Naive thymus-derived CD8-positive, alpha-beta T cell (primary cell): ENCODE measurements around the gene TMOD2. TPM values are rescaled to one million over a fixed set of nuclear protein-coding genes. Genes with fewer than 3 reads are reported as not detected.

Source experiments
- ATAC-seq, 2 donors: fragments of 150-1000 bp; cut with Tn5 transposase in 1 of 2; sonication (Bioruptor Pico), chemical (Tn5 transposase) in 1 of 2; 1 replicate in 1 of 2; 2 replicates in 1 of 2; pipeline ENCODE4 v1.10.0; 2021; ENCODE audit warnings: mild to moderate bottlenecking in 2 of 2, moderate library complexity in 2 of 2
- POLR2A ChIA-PET: fragments of 350-600 bp; sonication (Branson Sonifier 250); formaldehyde crosslinking; loops from one replicate; lab custom pipeline; 2021; ENCODE audit warnings: antibody characterized with exemption; lab: Charles Lee
- DNase-seq, 10 donors: peaks; one replicate each; pipeline versions ENCODE4 v3.0.0 to v3.0.0-alpha.2; 2020 to 2022
- H3K27ac Mint-ChIP-seq, 10 donors: one replicate each; pipeline ENCODE4 v1.8.0; 2020 to 2022; ENCODE audit warnings: mild to moderate bottlenecking in 10 of 10, mixed read lengths in 10 of 10, moderate library complexity in 4 of 10, inconsistent platforms in 1 of 10
- H3K27me3 Mint-ChIP-seq, 5 donors: one replicate each; pipeline ENCODE4 v1.8.0; 2021 to 2022; ENCODE audit warnings: mixed read lengths in 5 of 5
- H3K36me3 Mint-ChIP-seq, 3 donors: one replicate each; pipeline ENCODE4 v1.8.0; 2020 to 2022; ENCODE audit warnings: mixed read lengths in 3 of 3, mild to moderate bottlenecking in 2 of 3, inconsistent platforms in 1 of 3
- H3K4me1 Mint-ChIP-seq, 4 donors: one replicate each; pipeline ENCODE4 v1.8.0; 2021 to 2022; ENCODE audit warnings: mixed read lengths in 4 of 4
- H3K4me3 Mint-ChIP-seq, 10 donors: one replicate each; pipeline ENCODE4 v1.8.0; 2020 to 2022; ENCODE audit warnings: mild to moderate bottlenecking in 10 of 10, mixed read lengths in 10 of 10, moderate library complexity in 6 of 10, inconsistent platforms in 1 of 10
- H3K9me3 Mint-ChIP-seq, 9 donors: one replicate each; pipeline ENCODE4 v1.8.0; 2020 to 2022; ENCODE audit warnings: mixed read lengths in 9 of 9, mild to moderate bottlenecking in 3 of 9, inconsistent platforms in 1 of 9, moderate library complexity in 1 of 9
- polyA plus RNA-seq, 3 donors: library from polyadenylated mRNA; unstranded; fragments of 300-500 nt; fragmentation: Illumina TruSeq; gene quantifications; one replicate each; pipeline ENCODE4 v1.2.3, GENCODE V29; 2021
- total RNA-seq, 8 experiments: library from RNA in 2 of 8; stranded (reverse) in 2 of 8; gene quantifications; one replicate each; pipeline ENCODE4 v1.2.3 and lab custom pipeline; 2021 to 2026

TMOD2 gene
- total and polyA plus RNA-seq, 5 experiments from 2014 or later = 2.9 to 21.0 (median 4.4) TPM

- Mint-ChIP-seq H3K36me3 (peaks cover 0 to 52% (median 41%) of the 10 kb centered on the region in 3 donors), H3K4me3 (no peak overlapping the region), H3K27me3 (no peaks in the 10 kb centered on the region), H3K4me1 (peaks cover 0 to 4% (median 1%) of the 10 kb centered on the region in 4 donors), H3K9me3 (no peaks in the 10 kb centered on the region), H3K27ac (no peak overlapping the region)
- ATAC-seq (no peak), DNase-seq (no peak)
- POLR2A ChIA-PET = no interaction called here
Observed at GRCh38 chr15:51801391-51801835, 50.0 kb downstream of the TMOD2 start.

- DNase-seq = no peak
- ATAC-seq = no peak
- no peaks in the 10 kb centered on the region for H3K27me3 Mint-ChIP-seq
- POLR2A ChIA-PET = no interaction called here
- H3K36me3 Mint-ChIP-seq = peaks cover 9 to 64% (median 53%) of the 10 kb centered on the region in 3 donors
- H3K4me3 Mint-ChIP-seq = no peak overlapping the region
- no peaks in the 10 kb centered on the region for H3K9me3 Mint-ChIP-seq
- H3K27ac Mint-ChIP-seq = no peak overlapping the region
- H3K4me1 Mint-ChIP-seq = peaks cover 0 to 4% (median 1%) of the 10 kb centered on the region in 4 donors
Observed at GRCh38 chr15:51802593-51802992, 51.2 kb downstream of the TMOD2 start.

DNA sequence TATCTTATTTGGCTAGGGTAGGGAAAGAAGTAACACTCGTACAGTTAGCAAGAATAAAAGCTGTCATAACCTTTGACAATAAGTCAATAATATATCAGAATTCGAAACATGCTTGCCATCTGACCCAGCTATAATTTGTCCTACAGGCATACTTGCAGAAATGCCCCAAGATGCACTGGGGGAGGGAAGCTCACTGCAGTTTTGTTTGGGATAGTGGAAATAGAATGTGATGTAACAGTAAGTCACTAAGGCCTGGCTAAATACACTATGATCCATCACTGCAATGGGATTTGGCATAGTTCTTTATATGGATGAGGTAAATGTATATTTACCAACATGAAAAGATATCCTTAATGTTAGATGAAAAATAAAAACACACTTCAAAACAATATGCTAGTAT is 52.6 kb downstream of the TMOD2 start:
- peaks cover 0 to 4% (median under 1%) of the 10 kb centered on the region in 4 donors for H3K4me1 Mint-ChIP-seq
- no peak overlapping the region for H3K27ac Mint-ChIP-seq
- H3K4me3 Mint-ChIP-seq = no peak overlapping the region
- DNase-seq (no peak), ATAC-seq (no peak)
- H3K9me3 Mint-ChIP-seq = no peaks in the 10 kb centered on the region
- POLR2A ChIA-PET = no interaction called here
- H3K27me3 Mint-ChIP-seq = no peaks in the 10 kb centered on the region
- peaks cover 9 to 63% (median 54%) of the 10 kb centered on the region in 3 donors for H3K36me3 Mint-ChIP-seq

DNA sequence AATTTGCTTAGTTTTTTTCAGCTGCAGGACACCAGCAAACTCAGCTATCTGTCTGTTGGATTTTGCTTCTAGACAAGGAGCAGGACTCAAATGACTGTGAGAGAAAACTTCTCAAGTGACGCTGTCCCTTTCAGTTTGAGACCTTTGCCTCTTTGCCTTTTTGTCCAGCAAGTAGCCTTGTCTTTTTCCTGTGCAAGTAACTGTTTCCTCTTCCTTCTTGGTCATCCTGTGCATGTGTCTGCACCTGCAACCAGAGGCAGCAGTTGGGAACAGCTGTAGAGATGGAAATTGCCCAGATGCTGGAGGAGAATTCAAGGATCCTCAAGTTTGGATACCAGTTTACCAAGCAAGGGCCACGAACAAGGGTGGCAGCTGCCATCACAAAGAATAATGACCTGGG is 54.7 kb downstream of the TMOD2 start:
- DNase-seq = no peak
- Mint-ChIP-seq H3K36me3 (peaks cover 9 to 64% (median 51%) of the 10 kb centered on the region in 3 donors), H3K27ac (no peak overlapping the region), H3K4me1 (peaks cover 0 to 4% (median 0%) of the 10 kb centered on the region in 4 donors), H3K4me3 (no peak overlapping the region), H3K9me3 (no peaks in the 10 kb centered on the region), H3K27me3 (no peaks in the 10 kb centered on the region)
- ATAC-seq = no peak
- POLR2A ChIA-PET = no interaction called here

GRCh38 chr15:51809457-51809856 is 58.1 kb downstream of the TMOD2 start:
- ATAC-seq = no peak
- H3K9me3 Mint-ChIP-seq = no peaks in the 10 kb centered on the region
- H3K27me3 Mint-ChIP-seq = no peaks in the 10 kb centered on the region
- POLR2A ChIA-PET = no interaction called here
- no peak overlapping the region for H3K27ac Mint-ChIP-seq
- H3K4me1 Mint-ChIP-seq = peaks cover 0 to 2% (median 0%) of the 10 kb centered on the region in 4 donors
- H3K4me3 Mint-ChIP-seq = no peak overlapping the region
- no peak for DNase-seq
- peaks cover 15 to 66% (median 64%) of the 10 kb centered on the region in 3 donors for H3K36me3 Mint-ChIP-seq

DNA sequence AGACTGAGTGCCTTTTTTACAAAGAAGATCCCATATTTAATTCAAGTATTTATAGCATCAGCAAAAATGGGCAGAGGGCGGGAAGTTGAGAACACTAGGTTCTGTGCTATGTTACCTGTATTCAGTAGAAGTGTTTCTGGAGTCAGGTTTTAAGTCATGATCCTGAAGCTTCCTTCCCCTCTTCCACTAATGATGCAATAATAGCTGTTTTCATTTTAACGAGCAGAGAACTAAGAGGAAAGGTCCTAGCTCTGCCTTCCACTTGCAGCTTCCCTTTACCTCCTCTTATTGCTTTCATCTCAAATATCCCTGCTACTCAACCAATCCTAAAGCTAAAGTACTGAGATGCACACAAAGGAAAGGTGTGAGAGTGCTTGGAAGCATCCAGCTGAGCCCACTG is 61.2 kb downstream of the TMOD2 start:
- Mint-ChIP-seq H3K27ac (no peak overlapping the region), H3K36me3 (peaks cover 11 to 59% (median 52%) of the 10 kb centered on the region in 3 donors), H3K4me1 (peaks cover 0 to 2% (median 0%) of the 10 kb centered on the region in 4 donors), H3K9me3 (no peaks in the 10 kb centered on the region), H3K4me3 (no peak overlapping the region), H3K27me3 (no peaks in the 10 kb centered on the region)
- DNase-seq (no peak), ATAC-seq (no peak)
- POLR2A ChIA-PET = no interaction called here

GRCh38 chr15:51814606-51815005 is 63.2 kb downstream of the TMOD2 start:
- POLR2A ChIA-PET = no interaction called here
- Mint-ChIP-seq H3K27me3 (no peaks in the 10 kb centered on the region), H3K27ac (no peak overlapping the region), H3K4me3 (no peak overlapping the region), H3K9me3 (peaks cover 0 to 5% (median 1%) of the 10 kb centered on the region in 9 donors), H3K36me3 (peaks cover 22 to 56% (median 36%) of the 10 kb centered on the region in 3 donors), H3K4me1 (peaks cover 0 to 2% (median 0%) of the 10 kb centered on the region in 4 donors)
- DNase-seq (no peak), ATAC-seq (no peak)

DNA sequence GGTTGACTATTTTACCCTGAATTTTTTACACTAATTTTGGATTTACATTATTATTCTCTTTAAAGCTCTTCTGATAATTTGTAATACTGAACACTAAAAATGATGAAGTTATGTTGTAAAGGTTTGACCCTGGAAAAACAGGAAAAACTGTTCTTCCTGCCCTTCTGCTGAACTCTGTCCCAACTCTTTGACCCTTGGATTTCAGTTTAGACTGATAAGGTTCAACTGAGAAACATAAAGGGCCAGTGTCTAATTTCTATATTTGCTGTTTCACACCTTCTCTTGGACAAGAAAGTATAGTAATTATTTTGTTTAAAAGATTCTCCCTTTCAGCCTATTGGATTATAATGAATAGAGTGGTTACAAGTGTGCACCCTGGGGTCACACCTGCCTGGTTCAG is 65.2 kb downstream of the TMOD2 start:
- POLR2A ChIA-PET = no interaction called here
- no peak overlapping the region for H3K27ac Mint-ChIP-seq
- H3K4me1 Mint-ChIP-seq = peaks cover 0 to 2% (median 0%) of the 10 kb centered on the region in 4 donors
- ATAC-seq (no peak), DNase-seq (no peak)
- H3K27me3 Mint-ChIP-seq = no peaks in the 10 kb centered on the region
- peaks cover 22 to 62% (median 40%) of the 10 kb centered on the region in 3 donors for H3K36me3 Mint-ChIP-seq
- no peak overlapping the region for H3K4me3 Mint-ChIP-seq
- H3K9me3 Mint-ChIP-seq = peaks cover 11 to 23% (median 17%) of the 10 kb centered on the region in 9 donors

- Mint-ChIP-seq H3K36me3 (peaks cover 18 to 53% (median 38%) of the 10 kb centered on the region in 3 donors), H3K4me1 (peaks cover 0 to 2% (median 0%) of the 10 kb centered on the region in 4 donors), H3K9me3 (peaks cover 13 to 32% (median 19%) of the 10 kb centered on the region in 9 donors), H3K4me3 (no peak overlapping the region), H3K27ac (no peak overlapping the region), H3K27me3 (no peaks in the 10 kb centered on the region)
- no peak for DNase-seq
- ATAC-seq = no peak
- POLR2A ChIA-PET = no interaction called here
Observed at GRCh38 chr15:51818150-51818549, 66.8 kb downstream of the TMOD2 start.

- H3K36me3 Mint-ChIP-seq = peaks cover 4 to 11% (median 7%) of the 10 kb centered on the region in 3 donors
- H3K9me3 Mint-ChIP-seq = peaks cover 7 to 19% (median 8%) of the 10 kb centered on the region in 9 donors
- H3K27me3 Mint-ChIP-seq = no peaks in the 10 kb centered on the region
- peaks cover 3 to 11% (median 7%) of the 10 kb centered on the region in 4 donors for H3K4me1 Mint-ChIP-seq
- DNase-seq (no peak), ATAC-seq (no peak)
- POLR2A ChIA-PET = no interaction called here
- no peak overlapping the region for H3K27ac Mint-ChIP-seq
- H3K4me3 Mint-ChIP-seq = no peak overlapping the region
Observed at GRCh38 chr15:51825698-51826097, 74.3 kb downstream of the TMOD2 start.

DNA sequence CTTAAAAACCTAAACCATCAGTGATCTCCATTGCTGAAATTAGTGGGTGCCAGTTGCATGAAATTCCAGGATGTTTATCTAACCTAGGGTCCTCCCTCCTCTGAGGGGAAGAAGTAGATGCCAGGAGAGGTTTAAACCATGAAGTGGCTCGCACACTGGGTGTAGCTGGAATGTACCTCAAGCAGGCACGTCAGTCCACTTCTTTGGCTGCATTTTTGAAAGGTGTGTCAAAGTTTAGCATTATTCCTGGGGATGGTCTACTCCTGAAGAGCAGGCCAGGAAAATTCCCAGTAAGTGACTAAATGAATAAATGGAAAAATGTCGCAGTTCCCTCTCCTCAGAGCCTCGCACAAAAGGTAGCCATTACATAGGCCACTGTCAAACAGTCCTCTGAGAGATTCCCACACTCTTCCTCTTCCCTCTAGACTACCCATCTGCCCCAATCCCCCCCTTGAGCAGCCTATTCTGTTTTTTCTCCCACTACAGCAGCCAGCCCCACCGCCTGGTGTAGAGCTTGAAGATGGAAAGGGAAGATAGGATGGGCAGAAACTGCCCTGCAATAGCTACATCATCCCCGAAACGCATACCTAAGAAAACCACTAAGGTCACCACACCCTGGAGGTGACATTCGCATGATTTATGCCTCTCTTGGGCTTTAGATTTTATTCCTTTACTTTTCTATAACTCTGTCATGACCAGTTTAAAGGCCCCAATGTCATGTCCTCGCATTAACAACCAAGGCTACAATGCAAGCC is 77.4 kb downstream of the TMOD2 start:
- H3K36me3 Mint-ChIP-seq = no peaks in the 10 kb centered on the region
- H3K9me3 Mint-ChIP-seq = no peaks in the 10 kb centered on the region
- peak overlapping the region; percentile 87 to 99 (median 96) for H3K4me3 Mint-ChIP-seq
- DNase-seq (no peak), ATAC-seq (no peak)
- no peaks in the 10 kb centered on the region for H3K27me3 Mint-ChIP-seq
- POLR2A ChIA-PET = interaction anchor here (0.7 kb wide), 1 partner anchor 560 kb away, joined by 3 read pairs; no protein-coding TSS in a partner anchor
- H3K27ac Mint-ChIP-seq = peak overlapping the region in 8 of 10 donors; percentile 63 to 96 (median 92)
- peaks cover 18 to 41% (median 37%) of the 10 kb centered on the region in 4 donors for H3K4me1 Mint-ChIP-seq

- H3K27me3 Mint-ChIP-seq = no peaks in the 10 kb centered on the region
- DNase-seq (peak; percentile 77 to 94 (median 87)), ATAC-seq (peak; percentile 85 to 87)
- H3K4me1 Mint-ChIP-seq = peaks cover 18 to 49% (median 44%) of the 10 kb centered on the region in 4 donors
- peak within 1 kb of the TSS; percentile 93 to 99 (median 97) for H3K4me3 Mint-ChIP-seq
- POLR2A ChIA-PET = interaction anchor here (0.6 to 1.2 kb wide), 3 partner anchors 9 to 100 kb away, joined by 3 to 5 read pairs (median 4); no protein-coding TSS in a partner anchor
- peak within 1 kb of the TSS; percentile 63 to 97 (median 94) for H3K27ac Mint-ChIP-seq
- no peaks in the 10 kb centered on the region for H3K9me3 Mint-ChIP-seq
- no peaks in the 10 kb centered on the region for H3K36me3 Mint-ChIP-seq
Observed at GRCh38 chr15:51829376-51830275, 78.2 kb downstream of the TMOD2 start, which contains the start of gene TMOD3. TMOD3 (plus strand) TSS chr15:51829653; CDS start chr15:51862885, 33,232 bp downstream.
